Chondrocyte (in vitro differentiated cells): ENCODE data around the gene CD99L2. TPM values are rescaled to one million over a fixed set of nuclear protein-coding genes. Genes with fewer than 3 reads are reported as not detected.

Experiments
- DNase-seq: peaks from one replicate; pipeline ENCODE4 v3.0.0; 2021; ENCODE audit warnings: mixed read lengths, low spot score
- H3K27ac Mint-ChIP-seq: one replicate; pipeline ENCODE4 v1.8.0; 2021; ENCODE audit warnings: mild to moderate bottlenecking, moderate library complexity, mixed read lengths; ENCODE audit not compliant: unreplicated experiment
- H3K27me3 Mint-ChIP-seq: 2 replicates; pipeline ENCODE4 v1.8.0; 2021; ENCODE audit warnings: low read depth, mixed read lengths
- H3K36me3 Mint-ChIP-seq: 2 replicates; pipeline ENCODE4 v1.8.0; 2021; ENCODE audit warnings: low read depth, mixed read lengths
- H3K4me1 Mint-ChIP-seq: 2 replicates; pipeline ENCODE4 v1.8.0; 2021; ENCODE audit warnings: low read depth, mild to moderate bottlenecking, mixed read lengths
- H3K4me3 Mint-ChIP-seq: one replicate; pipeline ENCODE4 v1.8.0; 2021; ENCODE audit warnings: mild to moderate bottlenecking, moderate library complexity, mixed read lengths; ENCODE audit not compliant: unreplicated experiment
- H3K9me3 Mint-ChIP-seq: 2 replicates; pipeline ENCODE4 v1.8.0; 2021; ENCODE audit warnings: low read depth, mixed read lengths
- CTCF ChIP-seq: fragments of 200-600 bp; sonication (generic); IDR thresholded peaks from 2 replicates; pipeline ENCODE4 v1.5.0; 2021; ENCODE audit warnings: antibody characterized with exemption, mild to moderate bottlenecking, moderate library complexity
- total RNA-seq: library from RNA; stranded (reverse); gene quantifications from 3 replicates; pipeline ENCODE4 v1.2.1, GENCODE V29; 2021

The CD99L2 gene
- total RNA-seq, 1 donor from 2014 or later = 82.1 TPM

GRCh38 chrX:150813922-150814321 lies 84.5 kb downstream of the CD99L2 start:
- TF ChIP-seq CTCF = no peak
- no peaks in the 10 kb centered on the region for H3K27me3 Mint-ChIP-seq
- H3K9me3 Mint-ChIP-seq = peaks cover 8% of the 10 kb centered on the region
- no peak for DNase-seq
- peaks cover 15% of the 10 kb centered on the region for H3K4me1 Mint-ChIP-seq
- H3K4me3 Mint-ChIP-seq = no peak overlapping the region
- peak overlapping the region; percentile 12 for H3K27ac Mint-ChIP-seq
- H3K36me3 Mint-ChIP-seq = no peaks in the 10 kb centered on the region

- peaks cover 21% of the 10 kb centered on the region for H3K9me3 Mint-ChIP-seq
- DNase-seq = no peak
- H3K4me1 Mint-ChIP-seq = peaks cover 17% of the 10 kb centered on the region
- no peaks in the 10 kb centered on the region for H3K36me3 Mint-ChIP-seq
- no peaks in the 10 kb centered on the region for H3K27me3 Mint-ChIP-seq
- no peak for TF ChIP-seq CTCF
- H3K4me3 Mint-ChIP-seq = no peak overlapping the region
- H3K27ac Mint-ChIP-seq = no peak overlapping the region
Measured at GRCh38 chrX:150806827-150807226, 91.6 kb downstream of the CD99L2 start.

GRCh38 chrX:150805736-150806135 lies 92.7 kb downstream of the CD99L2 start:
- no peak for TF ChIP-seq CTCF
- peaks cover 24% of the 10 kb centered on the region for H3K9me3 Mint-ChIP-seq
- H3K27me3 Mint-ChIP-seq = no peaks in the 10 kb centered on the region
- peaks cover 17% of the 10 kb centered on the region for H3K4me1 Mint-ChIP-seq
- no peaks in the 10 kb centered on the region for H3K36me3 Mint-ChIP-seq
- H3K4me3 Mint-ChIP-seq = no peak overlapping the region
- no peak for DNase-seq
- no peak overlapping the region for H3K27ac Mint-ChIP-seq

- no peaks in the 10 kb centered on the region for H3K27me3 Mint-ChIP-seq
- peaks cover 12% of the 10 kb centered on the region for H3K9me3 Mint-ChIP-seq
- H3K27ac Mint-ChIP-seq = no peak overlapping the region
- no peak for TF ChIP-seq CTCF
- no peaks in the 10 kb centered on the region for H3K4me1 Mint-ChIP-seq
- H3K4me3 Mint-ChIP-seq = no peak overlapping the region
- peaks cover 27% of the 10 kb centered on the region for H3K36me3 Mint-ChIP-seq
- DNase-seq = no peak
Measured at GRCh38 chrX:150792949-150793527, 105.4 kb downstream of the CD99L2 start.

- H3K9me3 Mint-ChIP-seq = peaks cover 12% of the 10 kb centered on the region
- H3K36me3 Mint-ChIP-seq = peaks cover 26% of the 10 kb centered on the region
Measured at GRCh38 chrX:150790021-150790420, 108.4 kb downstream of the CD99L2 start.

More at GRCh38 chrX:150790021-150790420, 108.4 kb downstream of the CD99L2 start:
- no peak for DNase-seq
- Mint-ChIP-seq H3K27me3 (no peaks in the 10 kb centered on the region), H3K4me3 (no peak overlapping the region), H3K4me1 (no peaks in the 10 kb centered on the region), H3K27ac (no peak overlapping the region)
- TF ChIP-seq CTCF = no peak
